Epithelial cell of esophagus (primary cell): ENCODE data around the gene NANOS1.

Source experiments
- DNase-seq: peaks from one replicate; pipeline ENCODE4 v3.0.0; 2010; ENCODE audit warnings: low read depth
- H3K4me3 ChIP-seq: 2 replicates; pipeline ENCODE4 v1.5.1; 2011; ENCODE audit warnings: mild to moderate bottlenecking, low read length, control low read depth
- CTCF ChIP-seq: IDR thresholded peaks from 2 replicates; pipeline ENCODE4 v1.5.1; 2011; ENCODE audit warnings: low read depth, mild to moderate bottlenecking, low read length, control low read depth, inconsistent platforms; ENCODE audit not compliant: insufficient read depth; ENCODE audit errors: missing control alignments

Gene NANOS1

GRCh38 chr10:119006451-119007210, 22.9 kb upstream of the NANOS1 start:
- H3K4me3 ChIP-seq = no peak overlapping the region
- DNase-seq = peak; percentile 98
- no peak for TF ChIP-seq CTCF

GRCh38 chr10:119007211-119007574, 22.3 kb upstream of the NANOS1 start:
- DNase-seq = no peak
- no peak for TF ChIP-seq CTCF

GRCh38 chr10:119020627-119020946, 8.9 kb upstream of the NANOS1 start:
- no peak overlapping the region for H3K4me3 ChIP-seq
- DNase-seq = peak; percentile 34
- no peak for TF ChIP-seq CTCF

More at GRCh38 chr10:119007211-119007574, 22.3 kb upstream of the NANOS1 start:
- no peak overlapping the region for H3K4me3 ChIP-seq

- peak; percentile 59 for DNase-seq
- H3K4me3 ChIP-seq = no peak overlapping the region
- no peak for TF ChIP-seq CTCF
These were observed 6.5 kb upstream of the NANOS1 start for GRCh38 chr10:119022846-119023552.

DNA sequence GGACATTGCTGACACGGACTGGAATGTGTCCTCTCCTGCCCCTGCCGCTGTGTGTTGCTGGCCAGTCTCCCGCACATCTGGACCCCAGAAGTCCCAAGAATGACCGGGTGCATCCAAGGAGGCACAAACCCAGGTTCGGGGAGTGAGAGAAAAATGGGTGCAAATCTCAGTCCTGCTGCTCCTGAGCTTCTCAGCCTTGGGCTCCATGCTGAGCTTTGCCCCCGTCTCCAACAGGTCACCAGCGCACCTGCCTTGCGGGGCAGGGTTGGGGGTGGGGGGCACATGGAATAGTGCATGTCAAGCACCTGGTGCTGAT, 6.0 kb upstream of the NANOS1 start:
- no peak overlapping the region for H3K4me3 ChIP-seq
- no peak for DNase-seq
- TF ChIP-seq CTCF = no peak

DNA sequence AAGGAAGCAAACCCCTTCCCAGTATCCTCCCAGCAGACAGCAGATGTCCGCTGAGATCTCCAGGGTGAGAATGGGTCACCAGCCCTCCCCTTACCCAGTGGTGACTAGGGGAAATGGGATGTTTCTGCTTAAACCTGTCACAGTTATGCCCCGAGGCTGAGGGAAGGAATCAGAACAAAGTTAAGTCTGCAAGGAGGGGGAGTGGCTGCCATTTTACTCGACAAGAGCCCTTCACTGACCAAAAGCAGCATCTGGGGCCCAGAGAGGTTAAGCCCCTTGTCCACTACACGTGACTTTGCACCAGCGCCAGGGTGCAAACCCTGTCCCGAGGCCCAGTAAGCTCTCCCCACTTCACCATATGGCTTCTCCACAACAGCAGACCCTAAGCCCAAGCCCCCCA, 4.6 kb upstream of the NANOS1 start:
- H3K4me3 ChIP-seq = no peak overlapping the region
- no peak for TF ChIP-seq CTCF
- no peak for DNase-seq

- no peak overlapping the region for H3K4me3 ChIP-seq
- peak; percentile 74 for DNase-seq
- TF ChIP-seq CTCF = no peak
These were observed 4.2 kb upstream of the NANOS1 start for GRCh38 chr10:119025336-119025735.
